Measurements from ENCODE around the gene CAMK2G.
"Not testable (repeated sequence)": the region's sequence is repeated elsewhere in the genome, so short reads cannot be mapped to it uniquely, and the experiment has no call there.

CAMK2G gene

DNA sequence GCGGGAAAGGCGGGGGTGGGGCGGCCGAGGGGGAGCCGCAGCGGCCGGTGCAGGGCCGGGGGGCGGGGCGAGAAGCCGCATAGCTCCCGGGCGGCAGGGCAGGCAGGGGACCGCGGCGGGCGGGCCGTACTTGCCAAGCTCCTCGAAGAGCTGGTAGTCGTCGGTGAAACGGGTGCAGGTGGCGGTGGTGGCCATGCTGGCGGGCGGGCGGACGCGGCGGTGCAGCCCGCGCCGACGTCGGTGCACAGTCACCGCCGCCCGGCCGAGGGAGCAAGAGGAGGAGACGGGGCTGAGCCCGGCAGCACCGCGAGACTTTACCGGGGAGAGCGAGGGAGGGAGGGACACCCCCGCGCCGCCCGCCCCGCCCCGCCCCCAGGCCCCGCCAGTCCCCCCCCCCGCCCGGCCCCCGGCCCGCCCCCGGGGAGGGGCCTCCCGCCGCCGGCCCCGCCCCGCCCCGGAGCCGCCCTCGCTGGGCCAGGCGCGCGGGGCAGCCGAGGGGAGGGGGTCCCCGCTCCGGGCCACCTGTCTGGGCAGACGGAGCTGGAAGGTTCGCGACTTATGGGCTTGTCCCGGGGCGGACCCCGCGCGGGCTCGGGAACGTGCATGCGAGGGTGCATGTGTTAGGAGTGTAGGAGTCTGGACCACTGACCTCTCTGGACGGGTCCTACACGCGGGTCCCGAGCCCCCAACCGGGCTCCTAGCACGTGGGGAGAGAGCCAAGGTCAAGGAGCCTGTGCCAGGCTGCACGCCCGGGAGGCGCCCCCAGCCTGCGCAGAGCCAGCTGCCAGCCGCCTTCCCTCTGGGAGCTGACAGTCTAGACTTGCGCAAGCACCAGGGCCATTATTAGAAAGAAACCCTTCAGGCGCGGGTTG lies at the start of gene CAMK2G:
CAMK2G (minus strand) TSS at position 289 of the 872 bp plus-strand sequence; CDS start at position 195, 94 bp downstream.
- peak; percentile 54 to 78 (median 64) for DNase-seq

DNA sequence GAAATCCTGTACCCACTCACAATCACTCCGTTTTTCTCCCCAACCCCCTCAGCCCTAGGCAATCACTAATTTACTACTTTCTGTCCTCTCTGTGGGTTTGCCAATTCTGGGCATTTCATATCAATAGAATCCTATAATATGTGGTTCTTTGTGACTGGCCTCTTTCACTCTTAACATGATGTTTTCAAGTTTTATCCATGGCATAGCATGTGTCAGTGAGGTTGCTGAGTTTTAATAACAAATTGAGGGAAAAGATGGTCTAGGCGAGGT lies 48.4 kb upstream of the CAMK2G start:
- no peak for DNase-seq

DNA sequence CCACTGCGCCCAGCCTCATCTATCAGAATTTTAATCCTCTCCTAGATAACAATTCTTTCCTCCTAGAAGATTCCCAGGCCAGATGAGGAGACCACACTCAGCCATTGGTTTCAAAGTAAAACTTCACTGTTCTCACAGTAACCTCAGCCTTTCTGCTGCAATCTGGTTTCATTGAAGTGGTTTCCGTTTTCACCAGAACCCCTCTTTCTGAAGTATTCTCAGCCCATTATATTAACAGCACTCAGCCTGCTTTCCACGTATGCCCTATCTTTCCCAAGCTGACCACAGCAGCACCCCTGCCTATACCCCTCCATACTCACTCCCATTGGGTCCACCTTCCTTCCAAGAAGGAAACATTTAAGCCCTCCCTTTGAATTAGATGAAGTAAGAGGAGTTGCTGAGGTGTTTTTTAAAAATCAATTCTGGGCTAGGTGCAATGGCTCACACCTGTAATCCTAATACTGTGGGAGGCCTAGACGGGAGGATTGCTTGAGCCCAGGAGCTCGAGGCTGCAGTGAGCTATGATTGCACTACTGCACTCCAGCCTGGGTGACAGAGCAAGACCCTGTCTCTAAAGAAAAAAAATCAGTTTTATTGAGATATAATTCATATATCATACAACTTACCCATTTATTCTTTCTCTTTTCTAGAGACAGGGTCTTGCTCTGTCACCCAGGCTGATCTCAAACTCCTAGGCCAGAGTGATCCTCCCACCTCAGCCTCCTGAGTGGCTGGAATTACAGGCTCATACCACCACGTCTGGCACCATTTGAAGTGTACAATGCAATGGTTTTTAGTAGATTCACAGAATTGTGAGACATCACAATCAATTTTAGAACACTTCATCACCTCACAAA lies 47.9 kb upstream of the CAMK2G start:
- no peak for DNase-seq

DNA sequence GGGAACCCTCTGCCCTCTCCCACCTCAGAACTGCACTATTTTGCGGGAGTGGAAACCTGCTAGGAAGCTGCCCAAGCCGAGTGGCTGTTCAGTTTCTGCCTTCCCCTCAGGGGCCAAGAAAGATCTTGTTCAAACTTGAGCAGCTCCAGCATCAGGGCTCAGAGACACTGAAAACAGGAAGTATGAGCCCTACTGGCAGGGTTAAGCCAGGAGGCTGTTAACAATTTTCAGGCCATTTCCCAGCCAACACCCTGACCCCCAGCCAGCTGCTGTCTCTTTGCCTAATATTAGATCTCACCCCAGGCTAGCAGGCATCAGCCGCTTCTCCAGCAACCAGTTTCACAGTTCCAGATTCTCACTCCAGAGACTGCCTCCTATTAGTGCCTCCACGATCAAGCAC lies 45.7 kb upstream of the CAMK2G start:
- DNase-seq: no peak

DNA sequence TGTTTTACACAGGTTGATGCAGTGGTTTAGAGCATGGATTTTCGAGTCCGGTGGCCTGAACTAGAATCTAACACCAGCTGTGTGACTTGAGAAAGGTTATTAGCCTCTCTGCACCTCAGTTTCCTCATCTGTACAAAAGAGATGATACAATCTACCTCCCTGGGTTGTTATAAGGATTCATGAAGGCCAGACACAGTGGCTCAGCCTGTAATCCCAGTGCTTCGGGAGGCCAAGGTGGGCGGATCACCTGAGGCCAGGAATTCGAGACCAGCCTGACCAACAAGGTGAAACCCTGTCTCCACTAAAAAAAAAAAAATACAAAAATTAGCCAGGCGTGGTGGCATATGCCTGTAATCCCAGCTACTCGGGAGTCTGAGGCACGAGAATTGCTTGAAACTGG lies 45.1 kb upstream of the CAMK2G start:
- DNase-seq: not testable (repeated sequence)

DNA sequence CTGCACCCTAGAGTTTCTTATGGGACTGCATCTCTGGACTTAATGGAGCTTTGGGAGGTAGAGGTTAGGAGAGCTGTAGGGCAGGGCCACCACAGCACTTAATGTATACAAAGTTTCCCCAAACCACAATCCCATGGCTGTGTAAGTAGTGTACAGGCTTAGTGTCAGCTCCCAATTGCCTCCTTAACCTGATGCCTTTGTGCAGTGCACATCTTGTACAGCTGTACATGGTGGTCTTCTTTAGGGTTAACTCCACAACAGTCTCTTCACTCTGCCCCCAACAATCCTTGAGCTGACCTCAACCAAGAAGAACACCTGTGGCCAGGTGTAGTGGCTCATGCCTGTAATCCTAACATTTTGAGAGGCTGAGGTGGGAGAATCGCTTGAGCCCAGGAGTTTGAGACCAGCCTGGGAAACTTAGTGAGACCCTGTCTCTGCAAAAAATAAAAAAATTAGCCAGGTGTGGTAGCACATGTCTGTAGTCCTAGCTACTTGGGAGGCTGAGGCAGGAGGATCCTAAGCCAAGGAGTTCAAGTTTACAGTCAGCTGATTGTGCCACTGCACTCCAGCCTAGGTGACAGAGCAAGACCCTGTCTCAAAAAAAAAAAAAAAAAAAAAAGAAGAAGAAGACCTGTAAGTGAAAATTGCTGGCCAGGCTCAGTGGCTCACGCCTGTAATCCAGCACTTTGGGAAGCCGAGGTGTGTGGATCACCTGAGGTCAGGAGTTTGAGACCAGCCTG lies 43.4 kb upstream of the CAMK2G start:
- no peak for DNase-seq

DNA sequence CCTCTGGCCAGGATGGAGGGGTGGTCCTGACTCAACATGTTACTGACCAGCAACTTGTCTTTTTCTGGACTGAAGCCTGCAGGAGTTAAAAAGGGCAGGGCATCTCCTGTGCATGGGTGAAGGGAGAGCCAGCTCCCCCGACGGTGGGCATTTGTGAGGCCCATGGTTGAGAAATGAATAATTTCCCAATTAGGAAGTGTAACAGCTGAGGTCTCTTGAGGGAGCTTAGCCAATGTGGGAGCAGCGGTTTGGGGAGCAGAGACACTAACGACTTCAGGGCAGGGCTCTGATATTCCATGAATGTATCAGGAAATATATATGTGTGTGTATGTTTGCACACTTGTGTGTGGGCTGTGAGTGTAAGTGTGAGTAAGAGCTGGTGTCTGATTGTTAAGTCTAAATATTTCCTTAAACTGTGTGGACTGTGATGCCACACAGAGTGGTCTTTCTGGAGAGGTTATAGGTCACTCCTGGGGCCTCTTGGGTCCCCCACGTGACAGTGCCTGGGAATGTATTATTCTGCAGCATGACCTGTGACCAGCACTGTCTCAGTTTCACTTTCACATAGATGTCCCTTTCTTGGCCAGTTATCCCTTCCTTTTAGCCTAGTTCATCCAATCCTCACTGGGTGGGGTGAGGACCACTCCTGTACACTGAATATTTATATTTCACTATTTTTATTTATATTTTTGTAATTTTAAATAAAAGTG lies 42.6 kb upstream of the CAMK2G start:
- DNase-seq: no peak

DNA sequence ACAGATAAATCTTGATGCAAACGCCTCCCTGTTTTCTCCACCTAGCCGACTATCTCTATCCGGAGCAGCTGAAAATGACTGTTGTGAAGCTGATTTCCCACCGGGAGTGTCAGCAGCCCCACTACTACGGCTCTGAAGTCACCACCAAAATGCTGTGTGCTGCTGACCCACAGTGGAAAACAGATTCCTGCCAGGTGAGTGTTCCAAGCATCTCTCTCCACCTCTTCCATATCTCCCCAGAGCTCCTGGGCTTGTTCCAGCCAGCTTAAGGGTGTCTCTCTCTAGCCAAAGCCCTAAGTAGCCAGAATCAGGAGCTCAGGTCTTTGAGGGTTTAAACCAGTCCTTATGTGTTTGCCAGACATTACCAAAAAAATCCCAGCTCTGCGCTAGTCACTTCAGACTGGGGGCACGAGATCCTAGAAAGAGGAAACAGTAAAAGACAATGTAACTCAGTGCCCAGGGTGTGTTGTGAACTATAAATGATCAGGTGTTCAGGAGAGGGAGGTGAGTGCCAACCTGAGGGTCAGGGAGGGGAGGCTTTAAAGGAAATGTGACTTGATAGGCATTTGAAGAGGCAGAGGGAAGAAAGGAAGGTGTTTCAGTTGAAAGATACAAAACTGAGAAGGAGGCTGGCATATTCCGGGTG lies 41.0 kb upstream of the CAMK2G start:
- DNase-seq: no peak

DNA sequence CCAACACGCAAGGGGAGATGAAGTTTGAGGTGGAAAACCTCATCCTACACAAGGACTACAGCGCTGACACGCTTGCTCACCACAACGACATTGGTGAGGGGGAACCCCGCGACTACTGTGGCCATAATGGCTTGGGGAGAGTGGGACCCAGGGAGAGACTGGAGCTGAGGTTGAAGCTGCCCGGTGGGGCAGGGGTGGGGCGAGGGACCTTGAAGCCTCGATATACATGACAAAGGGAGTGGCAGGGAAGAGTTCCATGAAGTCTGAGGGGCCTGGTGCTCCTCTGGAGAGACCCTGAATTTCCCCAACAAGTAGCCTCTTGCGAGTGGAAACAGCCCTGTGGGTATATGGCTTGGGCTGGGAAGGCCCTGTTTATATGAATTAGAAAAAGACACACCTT lies 39.7 kb upstream of the CAMK2G start:
- no peak for DNase-seq

DNA sequence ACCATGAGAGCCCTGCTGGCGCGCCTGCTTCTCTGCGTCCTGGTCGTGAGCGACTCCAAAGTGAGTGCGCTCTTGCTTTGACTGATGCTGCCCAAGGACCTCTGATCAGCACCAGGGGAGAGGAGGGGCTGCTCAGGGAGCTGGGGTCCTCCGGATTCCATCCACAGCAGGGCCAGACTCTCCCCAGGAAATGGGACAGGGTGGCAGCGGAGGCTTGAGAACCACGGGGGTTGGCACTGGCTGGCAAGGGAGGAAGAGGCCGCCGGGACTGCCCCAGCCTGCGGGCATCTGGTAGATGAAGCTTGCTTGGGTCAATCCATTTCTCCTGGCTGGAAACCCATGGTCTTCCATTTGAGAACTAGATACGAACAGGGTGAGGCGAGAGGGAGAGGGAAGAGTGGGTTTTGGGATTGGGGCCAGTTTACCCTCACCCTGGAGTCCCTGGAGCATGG lies 37.2 kb upstream of the CAMK2G start:
- no peak for DNase-seq

DNA sequence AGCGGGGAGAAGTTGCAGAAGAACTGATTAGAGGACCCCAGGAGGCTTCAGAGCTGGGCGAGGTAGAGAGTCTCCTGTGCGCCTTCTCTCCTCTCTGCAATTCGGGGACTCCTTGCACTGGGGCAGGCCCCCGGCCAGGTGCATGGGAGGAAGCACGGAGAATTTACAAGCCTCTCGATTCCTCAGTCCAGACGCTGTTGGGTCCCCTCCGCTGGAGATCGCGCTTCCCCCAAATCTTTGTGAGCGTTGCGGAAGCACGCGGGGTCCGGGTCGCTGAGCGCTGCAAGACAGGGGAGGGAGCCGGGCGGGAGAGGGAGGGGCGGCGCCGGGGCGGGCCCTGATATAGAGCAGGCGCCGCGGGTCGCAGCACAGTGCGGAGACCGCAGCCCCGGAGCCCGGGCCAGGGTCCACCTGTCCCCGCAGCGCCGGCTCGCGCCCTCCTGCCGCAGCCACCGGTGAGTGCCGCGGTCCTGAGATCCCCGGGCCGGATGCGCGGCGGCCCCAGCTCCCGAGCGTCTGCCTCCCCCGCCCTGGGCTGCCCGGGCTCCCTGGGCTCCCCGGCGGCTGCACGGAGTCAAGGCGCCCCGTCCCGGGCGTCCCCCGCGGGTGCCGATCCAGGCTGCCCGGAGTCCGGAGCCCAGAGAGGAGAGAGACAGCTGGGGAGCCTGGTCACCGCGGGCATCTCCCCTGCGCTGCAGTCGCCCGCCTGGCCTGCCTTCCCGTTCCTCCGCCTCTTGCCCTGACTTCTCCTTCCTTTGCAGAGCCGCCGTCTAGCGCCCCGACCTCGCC lies 36.6 kb upstream of the CAMK2G start, which contains the start of gene PLAU:
PLAU (plus strand) TSS at position 369 of the 789 bp plus-strand sequence. CDS start 424 bp downstream, outside the sequence.
- DNase-seq: peak in 2 of 4 experiments; percentile 14 to 17

DNA sequence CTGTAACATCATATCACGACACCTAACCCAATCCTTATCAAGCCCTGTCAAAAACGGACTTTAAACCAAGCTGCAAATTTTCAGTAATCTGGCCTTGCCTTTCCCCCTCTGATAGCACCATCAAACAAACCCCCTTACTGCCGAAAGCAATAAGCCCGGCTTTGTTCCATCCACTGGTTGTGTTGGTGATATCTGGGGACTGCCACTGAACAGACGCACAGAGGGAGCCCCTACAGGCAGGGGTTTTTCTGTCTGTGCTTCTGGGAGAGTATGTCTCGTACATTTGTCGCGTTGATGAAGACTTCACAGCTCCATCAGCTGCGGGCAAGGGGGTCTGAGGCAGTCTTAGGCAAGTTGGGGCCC lies 36.0 kb upstream of the CAMK2G start:
- DNase-seq: no peak

DNA sequence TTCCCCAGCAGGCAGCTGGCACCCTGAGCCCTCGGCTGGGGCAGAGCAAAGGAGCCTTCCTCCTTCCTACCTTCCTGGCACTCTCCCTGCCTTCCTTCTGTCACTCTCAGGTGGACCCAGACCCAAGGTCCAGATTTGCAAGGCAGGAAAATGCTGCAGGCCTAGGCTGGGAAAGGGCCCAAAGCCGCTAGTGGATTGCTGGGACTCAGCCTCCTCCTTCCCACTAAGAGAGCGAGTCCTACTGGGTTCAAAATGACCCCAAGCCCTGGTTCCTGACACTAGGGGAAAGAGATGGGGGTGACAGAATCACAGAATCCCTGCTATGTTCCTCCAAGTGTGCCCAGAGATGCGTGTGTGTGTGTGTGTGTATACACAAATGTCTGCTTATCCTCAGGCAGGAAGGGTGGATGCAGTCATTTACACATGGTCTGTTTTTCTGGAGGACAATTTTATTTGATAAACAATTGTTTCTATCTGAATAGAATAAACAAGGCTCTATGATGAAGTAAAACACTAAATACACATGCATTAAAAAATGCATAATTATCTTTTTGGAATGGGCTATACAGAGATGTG lies 35.3 kb upstream of the CAMK2G start:
- no peak for DNase-seq

DNA sequence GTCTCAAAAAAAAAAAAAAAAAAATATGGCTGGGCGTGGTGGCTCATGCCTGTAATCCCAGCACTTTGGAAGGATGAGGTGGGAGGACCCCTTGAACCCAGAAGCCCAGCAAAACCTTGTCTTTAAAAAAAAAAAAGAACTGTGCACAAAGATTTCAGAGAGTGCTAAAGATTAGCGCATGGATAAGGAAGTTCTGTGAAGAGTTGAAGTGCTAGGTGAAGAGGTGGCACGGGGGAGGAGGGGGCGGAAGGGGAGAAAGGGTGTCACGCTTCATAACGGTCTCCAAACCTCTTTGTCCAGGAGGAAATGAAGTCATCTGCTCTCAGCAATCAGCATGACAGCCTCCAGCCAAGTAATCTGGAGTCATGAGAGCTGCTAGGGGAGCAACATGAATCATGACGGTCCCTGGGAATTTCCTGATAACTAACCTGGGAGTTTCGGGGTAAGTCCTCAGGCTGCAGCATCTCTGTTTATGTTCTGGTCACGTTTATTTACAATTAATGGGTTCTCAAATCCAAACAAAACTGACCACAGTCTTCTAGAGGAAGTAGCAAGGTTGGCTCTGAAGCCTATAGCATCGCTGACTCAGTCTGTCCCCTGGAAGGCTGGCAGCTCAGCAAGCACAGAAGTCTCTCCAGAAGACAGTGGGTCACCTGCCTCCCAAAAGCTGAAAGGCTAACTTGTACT lies 34.6 kb upstream of the CAMK2G start:
- no peak for DNase-seq

DNA sequence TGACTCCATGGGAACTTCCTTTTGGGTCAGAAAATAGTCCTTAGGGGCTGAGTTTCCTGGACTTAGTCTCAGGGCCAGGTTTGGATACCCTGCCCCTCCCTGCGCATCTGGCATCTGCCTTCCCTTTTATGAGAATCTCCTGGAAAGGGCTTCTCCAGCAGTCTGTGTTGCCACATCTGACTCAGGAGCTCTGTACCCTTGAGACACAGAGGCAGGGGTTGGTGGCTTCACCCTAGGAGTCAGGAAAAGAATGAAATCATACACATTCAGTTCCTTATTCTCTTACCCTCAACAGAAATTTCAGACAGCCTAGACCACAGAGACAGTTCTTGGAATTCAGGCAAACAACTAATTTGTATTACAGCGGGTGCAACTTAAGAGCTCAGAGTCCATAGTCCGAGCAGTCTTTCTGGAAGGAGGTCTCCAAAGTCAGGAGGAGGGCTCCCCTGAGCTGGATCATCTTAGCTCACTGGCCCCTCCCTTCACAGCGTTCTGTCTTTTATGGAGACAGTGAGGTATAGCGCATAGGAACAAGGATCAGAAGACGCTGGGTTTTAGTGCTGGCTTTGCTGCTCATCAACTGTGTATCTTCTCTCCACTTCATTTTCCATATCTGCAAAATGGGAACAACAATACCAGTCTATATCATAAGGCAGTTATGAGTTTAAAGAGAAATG lies 33.6 kb upstream of the CAMK2G start:
- no peak for DNase-seq

DNA sequence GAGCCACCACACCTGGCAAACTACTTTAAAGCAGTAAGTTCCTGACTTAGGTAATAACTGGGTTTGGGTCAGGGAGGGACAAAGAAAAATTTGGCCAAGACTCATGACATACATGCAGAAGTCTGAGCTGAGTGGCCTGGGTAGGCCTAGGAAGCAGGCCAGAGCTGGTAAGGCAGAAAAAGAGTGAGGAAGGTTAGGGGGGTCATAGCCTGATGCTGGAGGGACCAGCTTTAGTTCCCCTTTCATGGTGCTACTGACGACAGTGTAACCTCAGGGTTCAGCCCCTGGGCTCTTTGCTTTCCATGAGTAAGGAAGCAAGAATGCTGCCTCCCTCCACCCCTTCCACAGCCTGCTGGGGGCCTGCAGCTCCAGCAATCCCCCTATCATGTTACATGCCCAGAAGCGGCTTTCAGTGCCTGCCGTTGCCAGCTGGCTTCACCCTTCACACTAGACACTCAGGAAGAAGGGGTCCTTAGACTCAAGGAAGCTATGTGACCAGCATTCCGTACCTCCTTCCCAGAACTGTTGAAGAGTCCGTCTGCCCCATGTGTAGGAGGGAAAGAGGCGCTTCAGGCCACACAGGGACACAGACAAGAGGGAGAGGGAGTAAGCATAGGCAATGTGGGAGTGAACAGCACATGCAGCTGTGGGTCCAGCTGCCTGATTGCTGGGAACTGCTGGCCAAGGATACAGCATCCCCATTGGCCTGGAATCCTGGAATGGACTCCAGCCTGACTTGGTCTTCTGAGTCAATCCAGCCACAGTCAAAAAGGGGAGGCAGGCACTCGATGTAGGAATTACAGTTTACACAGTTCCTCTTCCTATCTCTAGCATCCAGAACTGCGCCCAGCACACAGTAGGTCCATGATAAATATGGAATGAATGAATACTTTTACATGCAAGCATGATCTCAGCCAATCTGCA lies 32.4 kb upstream of the CAMK2G start:
- DNase-seq: no peak

DNA sequence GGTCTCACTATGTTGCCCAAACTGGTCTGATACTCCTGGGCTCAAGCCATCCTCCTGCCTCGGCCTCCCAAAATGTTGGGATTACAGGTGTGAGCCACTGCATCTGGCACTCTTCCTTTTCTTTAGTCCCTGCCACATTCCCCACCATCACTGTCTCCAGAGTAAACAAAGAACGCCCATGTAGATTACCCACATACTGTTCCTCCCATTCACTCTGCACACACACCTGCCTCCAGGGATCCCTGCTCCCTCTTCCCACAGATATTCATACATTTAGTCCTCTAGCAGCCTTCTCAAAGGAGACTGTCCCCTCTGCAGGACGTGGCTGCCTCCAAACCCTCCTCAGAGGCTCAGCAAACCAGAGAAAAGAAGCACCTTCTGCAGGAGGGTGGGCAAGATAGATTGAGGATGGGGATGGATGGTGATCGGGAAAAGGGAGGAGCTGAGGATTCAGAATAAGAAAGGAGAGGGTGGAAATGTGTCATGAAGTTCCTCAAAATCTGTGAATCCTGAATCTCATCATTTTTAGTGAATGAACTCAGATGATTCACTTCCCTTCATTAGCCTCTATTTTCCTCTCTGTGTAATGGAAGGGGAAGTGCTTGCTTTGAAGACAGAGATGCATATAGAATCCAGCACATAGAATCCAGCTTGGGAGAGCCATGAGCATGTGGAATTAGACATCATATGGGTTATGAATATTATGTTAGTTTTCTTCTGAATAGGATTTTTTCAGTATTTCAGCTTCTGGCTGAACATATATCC lies 31.1 kb upstream of the CAMK2G start:
- DNase-seq: no peak

DNA sequence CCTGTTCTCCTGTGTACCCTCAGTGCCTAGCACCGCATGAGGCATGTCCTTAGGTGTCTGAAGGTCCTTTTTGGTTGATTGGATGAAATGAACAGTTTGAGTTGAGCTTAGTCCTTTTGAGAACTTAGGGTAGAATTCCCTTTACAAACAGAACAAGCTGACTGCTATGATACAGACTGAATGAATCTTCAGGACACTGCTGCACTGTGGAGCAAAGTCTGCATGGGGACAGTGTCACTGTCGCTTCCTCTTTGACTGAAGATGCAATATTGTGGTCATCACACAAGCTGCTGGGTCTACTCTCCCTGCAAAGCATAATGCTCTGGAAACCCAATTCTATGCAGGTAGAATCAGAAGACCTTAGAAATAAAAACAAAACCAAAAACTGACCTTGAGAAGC lies 28.0 kb upstream of the CAMK2G start:
- no peak for DNase-seq
